NCI-H524 treated with DMSO at 0.1 percent for 48 hours (cell line): ENCODE results near the gene CPM.
"Not testable (repeated sequence)": the region's sequence is repeated elsewhere in the genome, so short reads cannot be mapped to it uniquely, and the experiment has no call there.

Experiments used
- DNase-seq: peaks from one replicate; lab custom pipeline; 2025; lab: John Stamatoyannopoulos, UW

CPM gene

GRCh38 chr12:68851592-68852306 is 81.2 kb downstream of the CPM start:
- DNase-seq: no peak

GRCh38 chr12:68850390-68850789 is 82.6 kb downstream of the CPM start:
- DNase-seq: no peak

GRCh38 chr12:68846811-68847210 is 86.2 kb downstream of the CPM start:
- DNase-seq: no peak

- no peak for DNase-seq
Measured at GRCh38 chr12:68844788-68845695, 87.9 kb downstream of the CPM start.

GRCh38 chr12:68844318-68844745 is 88.6 kb downstream of the CPM start:
- DNase-seq: no peak

GRCh38 chr12:68842784-68843567 is 90.0 kb downstream of the CPM start:
- DNase-seq: no peak

GRCh38 chr12:68842123-68842522 is 90.8 kb downstream of the CPM start:
- DNase-seq: no peak

- DNase-seq: no peak
Measured at GRCh38 chr12:68841717-68842116, 91.3 kb downstream of the CPM start.

- DNase-seq: not testable (repeated sequence)
Measured at GRCh38 chr12:68841175-68841574, 91.8 kb downstream of the CPM start.

- DNase-seq: no peak
Measured at GRCh38 chr12:68839183-68840147, 93.5 kb downstream of the CPM start.

GRCh38 chr12:68838046-68838886 is 94.7 kb downstream of the CPM start:
- no peak for DNase-seq

GRCh38 chr12:68837215-68837614 is 95.8 kb downstream of the CPM start:
- DNase-seq: no peak

GRCh38 chr12:68835333-68835908 is 97.5 kb downstream of the CPM start:
- DNase-seq: no peak

- no peak for DNase-seq
Measured at GRCh38 chr12:68833508-68833907, 99.5 kb downstream of the CPM start.

- no peak for DNase-seq
Measured at GRCh38 chr12:68832504-68832867, 100.5 kb downstream of the CPM start.

- DNase-seq: no peak
Measured at GRCh38 chr12:68831751-68832503, 101.0 kb downstream of the CPM start.

GRCh38 chr12:68831272-68831671 is 101.7 kb downstream of the CPM start:
- DNase-seq: no peak

- DNase-seq: no peak
Measured at GRCh38 chr12:68828672-68829068, 104.3 kb downstream of the CPM start.
